ENCODE measurements around the gene AUTS2.
"Not testable (repeated sequence)": the region's sequence is repeated elsewhere in the genome, so short reads cannot be mapped to it uniquely, and the experiment has no call there.

Gene AUTS2

DNA sequence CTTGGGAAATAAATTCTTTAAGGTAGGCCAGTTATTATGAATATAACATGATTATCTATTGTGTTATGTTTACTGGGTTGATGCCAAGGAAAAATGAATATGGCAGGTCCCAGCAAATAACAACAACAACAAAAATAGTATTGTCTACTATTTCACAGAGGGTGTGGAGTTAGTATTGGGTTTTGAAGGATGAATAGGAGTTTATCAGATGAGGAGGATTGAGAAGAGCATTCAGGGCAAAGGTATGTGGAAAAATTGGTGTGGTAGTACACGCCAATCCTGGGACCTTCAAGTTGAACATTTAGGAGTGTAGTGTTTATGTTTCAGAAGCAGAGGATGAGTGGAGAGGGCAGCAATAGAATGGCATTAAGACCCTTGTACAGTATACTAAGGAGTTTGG, 671.9 kb downstream of the AUTS2 start:
- TF ChIP-seq, protein P1, sequence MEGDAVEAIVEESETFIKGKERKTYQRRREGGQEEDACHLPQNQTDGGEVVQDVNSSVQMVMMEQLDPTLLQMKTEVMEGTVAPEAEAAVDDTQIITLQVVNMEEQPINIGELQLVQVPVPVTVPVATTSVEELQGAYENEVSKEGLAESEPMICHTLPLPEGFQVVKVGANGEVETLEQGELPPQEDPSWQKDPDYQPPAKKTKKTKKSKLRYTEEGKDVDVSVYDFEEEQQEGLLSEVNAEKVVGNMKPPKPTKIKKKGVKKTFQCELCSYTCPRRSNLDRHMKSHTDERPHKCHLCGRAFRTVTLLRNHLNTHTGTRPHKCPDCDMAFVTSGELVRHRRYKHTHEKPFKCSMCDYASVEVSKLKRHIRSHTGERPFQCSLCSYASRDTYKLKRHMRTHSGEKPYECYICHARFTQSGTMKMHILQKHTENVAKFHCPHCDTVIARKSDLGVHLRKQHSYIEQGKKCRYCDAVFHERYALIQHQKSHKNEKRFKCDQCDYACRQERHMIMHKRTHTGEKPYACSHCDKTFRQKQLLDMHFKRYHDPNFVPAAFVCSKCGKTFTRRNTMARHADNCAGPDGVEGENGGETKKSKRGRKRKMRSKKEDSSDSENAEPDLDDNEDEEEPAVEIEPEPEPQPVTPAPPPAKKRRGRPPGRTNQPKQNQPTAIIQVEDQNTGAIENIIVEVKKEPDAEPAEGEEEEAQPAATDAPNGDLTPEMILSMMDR (IDR thresholded peaks at IDR 0.05; ENCODE audit: borderline replicate concordance, insufficient read depth, low read depth, low read length), result no peak
- no peak overlapping the region for H3K4me3 ChIP-seq (ENCODE audit: low read depth, low read length)

DNA sequence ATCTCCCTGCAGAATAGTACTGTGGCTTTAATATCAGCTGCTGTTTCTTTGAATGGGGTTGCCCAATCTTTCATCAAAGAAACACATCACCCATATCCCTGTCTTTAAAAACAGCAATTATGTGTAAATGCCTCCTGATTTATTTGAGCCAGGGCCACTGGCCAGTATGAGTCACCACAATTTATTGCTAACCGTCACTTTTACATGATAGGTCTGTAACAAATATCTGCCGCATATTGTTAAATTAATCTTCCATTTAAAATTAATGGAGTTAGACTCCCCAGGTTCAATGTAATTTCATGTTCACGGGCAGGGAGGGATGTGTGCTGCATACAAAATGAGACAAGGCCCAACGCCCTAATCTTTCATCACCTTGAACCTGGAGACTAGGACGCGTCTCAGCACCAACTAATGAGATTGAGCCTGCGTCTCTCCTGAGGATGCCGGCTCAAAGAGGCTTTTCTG, 673.4 kb downstream of the AUTS2 start:
- H3K4me3 ChIP-seq (ENCODE audit: low read depth, low read length), result no peak overlapping the region
- TF ChIP-seq, protein P1 (IDR thresholded peaks at IDR 0.05; ENCODE audit: borderline replicate concordance, insufficient read depth, low read depth, low read length), result no peak

DNA sequence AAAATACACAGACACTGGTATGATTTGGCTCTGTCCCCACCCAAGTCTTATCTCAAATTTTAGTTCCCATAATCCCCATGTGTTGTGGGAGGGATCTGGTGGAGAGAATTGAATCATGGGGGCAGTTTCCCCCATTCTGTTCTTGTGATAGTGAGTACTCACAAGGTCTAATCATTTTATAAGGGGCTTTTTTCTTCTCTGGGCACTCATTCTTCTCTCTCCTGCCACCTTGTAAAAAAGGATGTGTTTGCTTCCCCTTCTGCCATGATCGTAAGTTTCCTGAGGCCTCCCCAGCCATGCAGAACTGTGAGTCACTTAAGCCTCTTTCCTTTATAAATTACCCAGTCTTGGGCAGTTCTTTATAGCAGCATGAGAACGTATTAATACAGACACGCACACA, 677.3 kb downstream of the AUTS2 start:
- not testable (repeated sequence) for H3K4me3 ChIP-seq (ENCODE audit: low read depth, low read length)

DNA sequence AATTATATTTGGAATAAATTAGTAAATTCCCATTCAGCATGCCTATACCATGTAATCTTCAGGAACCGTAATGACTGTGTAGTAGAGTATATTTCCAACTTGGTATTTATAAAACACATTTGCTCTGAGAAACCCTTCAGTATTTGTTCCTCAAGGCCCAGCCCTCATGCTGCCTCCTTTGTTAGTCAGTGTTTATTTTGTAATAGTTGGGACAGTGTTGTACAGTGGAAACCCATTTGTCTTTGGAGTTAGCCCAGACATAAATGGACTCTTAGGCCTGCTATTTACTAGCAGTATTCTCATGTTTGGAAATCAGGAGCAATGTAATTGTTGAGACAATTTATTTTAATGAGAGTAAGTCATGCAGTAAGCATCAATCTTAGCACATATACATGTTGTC, 686.9 kb downstream of the AUTS2 start:
- no peak overlapping the region for H3K4me3 ChIP-seq (ENCODE audit: low read depth, low read length)
- TF ChIP-seq, protein P1 (IDR thresholded peaks at IDR 0.05; ENCODE audit: borderline replicate concordance, insufficient read depth, low read depth, low read length), result no peak

DNA sequence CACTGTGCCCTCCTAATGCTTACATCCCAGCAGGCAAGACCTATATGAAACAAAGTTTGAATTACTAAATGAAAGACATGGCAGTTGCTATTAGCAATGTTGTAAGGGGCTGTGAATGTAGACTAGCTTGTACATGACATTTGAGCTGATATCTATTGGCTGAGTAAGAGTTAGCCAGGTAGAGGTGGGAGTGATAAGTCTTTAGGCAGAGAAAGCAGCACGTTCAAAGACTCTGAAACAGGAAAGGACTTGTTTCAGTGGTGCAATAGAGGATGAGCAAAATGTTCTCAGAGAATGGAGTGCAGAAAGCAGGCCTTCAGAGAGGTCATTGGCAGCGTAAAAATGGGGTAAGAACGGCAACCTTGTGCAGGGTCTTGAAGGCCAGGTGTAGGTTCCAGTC, 687.6 kb downstream of the AUTS2 start:
- H3K4me3 ChIP-seq (ENCODE audit: low read depth, low read length), result no peak overlapping the region
- TF ChIP-seq, protein P1 (IDR thresholded peaks at IDR 0.05; ENCODE audit: borderline replicate concordance, insufficient read depth, low read depth, low read length), result no peak

DNA sequence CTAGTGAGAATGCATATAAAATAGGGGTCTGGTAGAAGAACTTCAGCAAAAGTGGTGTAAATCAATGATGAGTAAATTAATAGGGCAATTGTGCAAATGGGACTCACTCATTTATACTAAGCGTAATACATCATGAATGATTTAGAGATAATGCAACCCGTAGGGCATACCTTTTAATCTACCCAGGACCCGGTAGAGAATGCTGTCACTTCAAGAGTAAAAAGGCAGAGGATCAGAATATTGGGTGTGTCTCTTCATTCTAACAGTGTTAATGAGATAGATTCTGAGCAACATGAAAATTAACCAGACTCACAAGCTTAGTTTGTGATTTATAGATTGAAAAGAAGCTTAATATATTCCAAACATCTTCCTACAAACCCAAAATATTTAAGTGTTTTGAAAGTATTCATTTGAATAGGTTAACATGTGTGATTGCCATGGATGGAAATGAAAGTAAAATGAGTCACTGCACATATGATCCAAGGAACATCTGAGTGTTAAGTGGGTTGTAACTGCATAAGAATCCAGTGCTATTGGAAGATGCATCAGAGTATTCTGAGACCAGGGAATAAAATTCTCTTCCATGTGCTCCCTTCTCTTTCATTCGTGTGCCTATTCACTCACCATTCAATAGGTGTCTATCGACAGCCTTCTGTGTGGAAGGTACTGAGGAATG, 690.6 kb downstream of the AUTS2 start:
- H3K4me3 ChIP-seq (ENCODE audit: low read depth, low read length), result no peak overlapping the region
- TF ChIP-seq, protein P1 (IDR thresholded peaks at IDR 0.05; ENCODE audit: borderline replicate concordance, insufficient read depth, low read depth, low read length), result no peak

DNA sequence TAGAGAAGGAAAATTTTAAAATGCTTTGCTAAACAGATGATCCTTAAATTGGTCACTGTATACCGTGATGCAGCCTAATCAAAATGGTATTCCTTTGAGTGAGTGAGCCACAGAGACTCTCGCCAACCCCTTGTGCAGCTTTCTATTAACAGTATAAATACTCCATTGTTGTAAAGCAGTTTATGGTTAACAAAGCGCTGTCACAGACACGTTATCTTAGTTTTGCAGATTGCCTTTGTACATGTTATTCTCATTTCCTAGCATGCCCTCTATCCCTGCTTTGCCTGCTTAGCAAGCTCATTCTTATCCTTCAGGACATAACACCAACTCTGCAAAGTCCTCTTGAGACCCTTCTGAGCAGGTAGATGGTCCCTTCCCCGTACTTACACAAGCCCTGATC, 694.4 kb downstream of the AUTS2 start:
- TF ChIP-seq, protein P1 (IDR thresholded peaks at IDR 0.05; ENCODE audit: borderline replicate concordance, insufficient read depth, low read depth, low read length), result no peak
- H3K4me3 ChIP-seq (ENCODE audit: low read depth, low read length), result no peak overlapping the region

Measured in GM12875 (cell line).